Loucy (cell line): ENCODE measurements around the gene KCNJ3.

ENCODE experiments used
- H2AFZ ChIP-seq: fragments of 200-600 bp; sonication (generic); 2 replicates; pipeline ENCODE4 v1.6.0; 2016; ENCODE audit warnings: antibody characterized with exemption, mild to moderate bottlenecking, low read length, moderate library complexity
- H3F3A ChIP-seq: fragments of 200-600 bp; 2 replicates; pipeline ENCODE4 v1.6.0; 2016; ENCODE audit warnings: antibody characterized with exemption, low read depth, mild to moderate bottlenecking
- H3K27me3 ChIP-seq: fragments of 200-600 bp; sonication (generic); 2 replicates; pipeline ENCODE4 v1.6.1; 2014; ENCODE audit warnings: low read length, mild to moderate bottlenecking; ENCODE audit not compliant: insufficient read depth, poor library complexity, severe bottlenecking
- H3K36me3 ChIP-seq: fragments of 200-600 bp; sonication (generic); 2 replicates; pipeline ENCODE4 v1.6.1; 2016; ENCODE audit warnings: low read length; ENCODE audit not compliant: insufficient read depth
- H3K4me1 ChIP-seq: fragments of 200-600 bp; sonication (generic); 2 replicates; pipeline ENCODE4 v1.5.1; 2014; ENCODE audit warnings: low read length, mild to moderate bottlenecking; ENCODE audit not compliant: insufficient read depth, poor library complexity, severe bottlenecking
- H3K4me2 ChIP-seq: fragments of 200-600 bp; sonication (generic); 2 replicates; pipeline ENCODE4 v1.6.0; 2014; ENCODE audit warnings: antibody characterized with exemption, low read length, low read depth, mild to moderate bottlenecking; ENCODE audit not compliant: poor library complexity, severe bottlenecking
- H3K4me3 ChIP-seq: fragments of 200-600 bp; sonication (generic); 2 replicates; pipeline ENCODE4 v1.5.1; 2014; ENCODE audit warnings: low read length, mild to moderate bottlenecking, mixed read lengths; ENCODE audit not compliant: poor library complexity, severe bottlenecking
- H3K79me2 ChIP-seq: fragments of 200-600 bp; sonication (generic); 2 replicates; pipeline ENCODE4 v1.6.1; 2014; ENCODE audit warnings: low read length; ENCODE audit not compliant: insufficient read depth
- H3K9ac ChIP-seq: fragments of 200-600 bp; sonication (generic); 2 replicates; pipeline ENCODE4 v1.6.0; 2014; ENCODE audit warnings: mild to moderate bottlenecking, low read depth, low read length, moderate library complexity; ENCODE audit not compliant: poor library complexity, severe bottlenecking
- H3K9me2 ChIP-seq: fragments of 200-600 bp; sonication (generic); replicated peaks from 2 replicates; pipeline ENCODE4 v1.6.1; 2016; ENCODE audit warnings: low read depth, low read length, mixed read lengths
- H3K9me3 ChIP-seq: fragments of 200-600 bp; sonication (generic); 2 replicates; pipeline ENCODE4 v1.6.1; 2014; ENCODE audit warnings: mild to moderate bottlenecking, antibody characterized with exemption, low read length, low read depth; ENCODE audit not compliant: insufficient read depth
- H4K20me1 ChIP-seq: fragments of 200-600 bp; sonication (generic); 2 replicates; pipeline ENCODE4 v1.6.0; 2014; ENCODE audit warnings: antibody characterized with exemption, low read length, mild to moderate bottlenecking; ENCODE audit not compliant: insufficient read depth, poor library complexity, severe bottlenecking
- EZH2phosphoT487 ChIP-seq: fragments of 200-600 bp; IDR thresholded peaks from 2 replicates; pipeline ENCODE4 v1.6.1; 2018; ENCODE audit warnings: antibody characterized with exemption, mild to moderate bottlenecking, moderate library complexity, borderline replicate concordance
- TF ChIP-seq, protein P1 (sequence below): fragments of 200-600 bp; sonication (generic); conservative IDR thresholded peaks from 2 replicates; pipeline ENCODE4 v1.5.1; 2014; ENCODE audit warnings: mild to moderate bottlenecking, antibody characterized with exemption, low read length

Gene KCNJ3

DNA sequence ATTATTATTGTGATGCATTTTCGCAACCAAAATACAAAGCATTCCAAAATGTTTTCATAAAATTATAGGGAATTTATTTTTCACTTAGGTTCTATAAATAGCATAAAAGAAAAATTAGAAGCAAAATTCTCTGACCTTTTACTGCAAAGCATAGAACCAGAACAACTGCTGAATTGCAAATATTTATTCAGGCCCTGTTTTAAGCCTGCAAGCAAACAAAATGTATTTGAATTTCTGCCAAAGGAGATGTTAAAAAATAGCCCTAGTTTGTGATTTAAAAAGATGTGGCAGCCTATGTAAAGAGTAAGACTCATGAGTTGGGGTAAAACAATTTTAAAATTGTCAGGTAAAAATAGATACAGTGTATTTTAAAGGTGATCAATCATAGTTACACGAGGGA lies 138.1 kb downstream of the KCNJ3 start:
- Histone ChIP-seq H3K9me2 (no peaks in the 10 kb centered on the region), H3K4me3 (no peak overlapping the region), H3K9me3 (no peaks in the 10 kb centered on the region), H3K79me2 (no peaks in the 10 kb centered on the region), H4K20me1 (no peaks in the 10 kb centered on the region), H2AFZ (no peak overlapping the region), H3K4me1 (no peaks in the 10 kb centered on the region), H3K27me3 (no peaks in the 10 kb centered on the region), H3K36me3 (no peaks in the 10 kb centered on the region), H3K4me2 (no peak overlapping the region), H3K9ac (no peak overlapping the region), H3F3A (no peaks in the 10 kb centered on the region)
- TF ChIP-seq EZH2phosphoT487: no peak
- TF ChIP-seq, protein P1, sequence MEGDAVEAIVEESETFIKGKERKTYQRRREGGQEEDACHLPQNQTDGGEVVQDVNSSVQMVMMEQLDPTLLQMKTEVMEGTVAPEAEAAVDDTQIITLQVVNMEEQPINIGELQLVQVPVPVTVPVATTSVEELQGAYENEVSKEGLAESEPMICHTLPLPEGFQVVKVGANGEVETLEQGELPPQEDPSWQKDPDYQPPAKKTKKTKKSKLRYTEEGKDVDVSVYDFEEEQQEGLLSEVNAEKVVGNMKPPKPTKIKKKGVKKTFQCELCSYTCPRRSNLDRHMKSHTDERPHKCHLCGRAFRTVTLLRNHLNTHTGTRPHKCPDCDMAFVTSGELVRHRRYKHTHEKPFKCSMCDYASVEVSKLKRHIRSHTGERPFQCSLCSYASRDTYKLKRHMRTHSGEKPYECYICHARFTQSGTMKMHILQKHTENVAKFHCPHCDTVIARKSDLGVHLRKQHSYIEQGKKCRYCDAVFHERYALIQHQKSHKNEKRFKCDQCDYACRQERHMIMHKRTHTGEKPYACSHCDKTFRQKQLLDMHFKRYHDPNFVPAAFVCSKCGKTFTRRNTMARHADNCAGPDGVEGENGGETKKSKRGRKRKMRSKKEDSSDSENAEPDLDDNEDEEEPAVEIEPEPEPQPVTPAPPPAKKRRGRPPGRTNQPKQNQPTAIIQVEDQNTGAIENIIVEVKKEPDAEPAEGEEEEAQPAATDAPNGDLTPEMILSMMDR: no peak

DNA sequence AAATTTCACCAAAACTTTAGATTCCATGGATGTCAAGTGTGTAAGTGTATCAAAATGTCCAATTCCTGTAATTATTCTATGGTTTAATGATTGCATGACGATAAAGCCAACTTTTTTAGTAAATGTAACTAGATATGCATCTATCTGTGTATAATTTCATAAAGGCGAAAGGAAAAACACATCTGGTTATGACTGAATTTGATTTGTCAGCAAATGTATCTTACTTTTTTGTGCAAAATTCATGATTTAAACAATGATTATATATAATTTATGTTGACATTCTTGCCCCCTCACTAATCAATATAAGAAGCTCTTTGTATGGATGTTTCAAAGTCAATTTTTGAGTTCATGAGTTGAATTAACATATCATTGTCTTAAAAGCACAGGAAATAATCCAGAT lies 138.5 kb downstream of the KCNJ3 start:
- H3K36me3 ChIP-seq: no peaks in the 10 kb centered on the region
- H3K27me3 ChIP-seq: no peaks in the 10 kb centered on the region
- H3K4me1 ChIP-seq: no peaks in the 10 kb centered on the region
- no peaks in the 10 kb centered on the region for H3F3A ChIP-seq
- H3K79me2 ChIP-seq: no peaks in the 10 kb centered on the region
- H2AFZ ChIP-seq: no peak overlapping the region
- H3K9me3 ChIP-seq: no peaks in the 10 kb centered on the region
- no peaks in the 10 kb centered on the region for H4K20me1 ChIP-seq
- TF ChIP-seq, protein P1: no peak
- TF ChIP-seq EZH2phosphoT487: no peak
- H3K9me2 ChIP-seq: no peaks in the 10 kb centered on the region
- no peak overlapping the region for H3K4me3 ChIP-seq
- H3K4me2 ChIP-seq: no peak overlapping the region
- H3K9ac ChIP-seq: no peak overlapping the region

DNA sequence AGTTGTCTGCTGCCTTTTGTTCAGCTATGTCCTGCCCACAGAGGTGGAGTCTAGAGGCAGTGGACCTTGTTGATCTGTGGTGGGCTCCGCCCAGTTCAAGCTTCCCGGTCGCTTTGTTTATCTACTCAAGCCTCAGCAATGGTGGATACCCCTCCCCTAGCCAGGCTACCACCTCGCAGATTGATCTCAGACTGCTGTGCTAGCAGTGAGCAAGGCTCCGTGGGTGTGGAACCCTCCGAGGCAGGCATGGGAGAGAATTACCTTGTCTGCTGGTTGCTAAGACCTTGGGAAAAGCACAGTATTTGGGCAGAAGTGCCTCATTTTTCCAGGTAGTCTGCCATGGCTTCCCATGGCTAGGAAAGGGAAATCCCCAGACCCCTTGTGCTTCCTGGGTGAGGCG lies 146.0 kb downstream of the KCNJ3 start:
- H3K9me2 ChIP-seq: no peaks in the 10 kb centered on the region
- no peaks in the 10 kb centered on the region for H3K36me3 ChIP-seq
- no peaks in the 10 kb centered on the region for H3K79me2 ChIP-seq
- no peak overlapping the region for H3K9ac ChIP-seq
- no peak overlapping the region for H3K4me2 ChIP-seq
- no peaks in the 10 kb centered on the region for H3K4me1 ChIP-seq
- H3F3A ChIP-seq: no peaks in the 10 kb centered on the region
- no peak overlapping the region for H2AFZ ChIP-seq
- H3K4me3 ChIP-seq: no peak overlapping the region
- no peaks in the 10 kb centered on the region for H3K9me3 ChIP-seq
- TF ChIP-seq, protein P1: no peak
- TF ChIP-seq EZH2phosphoT487: no peak
- no peaks in the 10 kb centered on the region for H4K20me1 ChIP-seq
- H3K27me3 ChIP-seq: no peaks in the 10 kb centered on the region
